Uterus (tissue), 4 donors: ENCODE measurements around the gene MMP8. TPM values are rescaled to one million over a fixed set of nuclear protein-coding genes. Genes with fewer than 3 reads are reported as not detected.

Source experiments
- DNase-seq, 2 donors: peaks; one replicate each; pipeline ENCODE4 v3.0.0-alpha.2; 2019 to 2020
- H3K27ac ChIP-seq, 2 donors: fragments of 200-600 bp; sonication (generic); 1 replicate in 1 of 2; 2 replicates in 1 of 2; pipeline ENCODE4 v1.5.1; 2016 to 2018
- H3K27me3 ChIP-seq, 2 donors: fragments of 200-600 bp; sonication (generic); one replicate each; pipeline ENCODE4 v1.5.1; 2018 to 2019; ENCODE audit warnings: control low read depth in 1 of 2
- H3K36me3 ChIP-seq, 2 donors: fragments of 200-600 bp; sonication (generic); one replicate each; pipeline ENCODE4 v1.5.1; 2019; ENCODE audit warnings: control low read depth in 1 of 2
- H3K4me1 ChIP-seq, 2 donors: fragments of 200-600 bp; sonication (generic); one replicate each; pipeline ENCODE4 v1.5.1; 2018 to 2019; ENCODE audit warnings: control low read depth in 1 of 2
- H3K4me3 ChIP-seq, 2 donors: fragments of 200-600 bp; sonication (generic); 1 replicate in 1 of 2; 2 replicates in 1 of 2; pipeline ENCODE4 v1.5.1; 2018 to 2019; ENCODE audit warnings: mild to moderate bottlenecking in 1 of 2
- H3K9me3 ChIP-seq, 2 donors: fragments of 200-600 bp; sonication (generic); one replicate each; pipeline ENCODE4 v1.5.1; 2019; ENCODE audit warnings: control low read depth in 1 of 2
- CTCF ChIP-seq, 4 experiments: fragments of 200-600 bp in 2 of 4; fragments of 450-650 bp in 2 of 4; sonication (generic) in 2 of 4; IDR thresholded peaks; one replicate each; pipeline ENCODE4 v1.5.1; 2016 to 2019; ENCODE audit warnings: antibody characterized with exemption in 4 of 4, mild to moderate bottlenecking in 2 of 4, moderate library complexity in 1 of 4
- POLR2A ChIP-seq, 2 donors: fragments of 450-650 bp; IDR thresholded peaks; one replicate each; pipeline ENCODE4 v1.6.1; 2016; ENCODE audit warnings: antibody characterized with exemption in 2 of 2, mild to moderate bottlenecking in 1 of 2, moderate library complexity in 1 of 2
- intact Hi-C: fragments of 100-400 bp; cut with DNase I; formaldehyde crosslinking; loops from one replicate; pipeline ENCODE4 v1.15.1; 2023; ENCODE audit warnings: low total_unique reads
- total RNA-seq, 4 donors: library from RNA; depleted of rRNA in 3 of 4; stranded (reverse); fragments of >200 nt in 3 of 4; gene quantifications; one replicate each; pipeline versions ENCODE4 v1.1.0 to v1.2.4, GENCODE V29; 2014 to 2023
- donor health status: DM: yes; HTN: yes; CAD: no.

The MMP8 gene
- 1 to 10 TPM in 1 of 4 donors, under 1 TPM in 1, not detected in 2; 0.76 to 1.5 TPM for total RNA-seq

GRCh38 chr11:102724904-102725500, at the start of gene MMP8:
MMP8 (minus strand) TSS chr11:102724954; CDS start chr11:102724855, 99 bp downstream.
- no peak for TF ChIP-seq CTCF (IDR thresholded peaks at IDR 0.05)
- no peak for TF ChIP-seq POLR2A (IDR thresholded peaks at IDR 0.05)
- Histone ChIP-seq H3K27ac (no peak within 1 kb of the TSS), H3K9me3 (no peaks in the 10 kb centered on the region), H3K36me3 (no peaks in the 10 kb centered on the region), H3K4me3 (no peak within 1 kb of the TSS), H3K4me1 (no peaks in the 10 kb centered on the region), H3K27me3 (no peaks in the 10 kb centered on the region)
- intact Hi-C loops: no loop called here
- DNase-seq: no peak

- no peaks in the 10 kb centered on the region for H3K27me3 ChIP-seq
- H3K27ac ChIP-seq: no peak overlapping the region
- no peaks in the 10 kb centered on the region for H3K36me3 ChIP-seq
- H3K4me1 ChIP-seq: no peaks in the 10 kb centered on the region
- intact Hi-C loops: no loop called here
- no peak for TF ChIP-seq POLR2A (IDR thresholded peaks at IDR 0.05)
- TF ChIP-seq CTCF (IDR thresholded peaks at IDR 0.05): no peak
- no peaks in the 10 kb centered on the region for H3K9me3 ChIP-seq
- no peak for DNase-seq
- H3K4me3 ChIP-seq: no peak overlapping the region
Observed at GRCh38 chr11:102773386-102773785, 48.6 kb upstream of the MMP8 start.

GRCh38 chr11:102771351-102771750, 46.6 kb upstream of the MMP8 start:
- intact Hi-C loops: no loop called here
- TF ChIP-seq CTCF (IDR thresholded peaks at IDR 0.05): no peak
- no peak for TF ChIP-seq POLR2A (IDR thresholded peaks at IDR 0.05)

GRCh38 chr11:102770191-102770590, 45.4 kb upstream of the MMP8 start:
- Histone ChIP-seq H3K4me1 (no peaks in the 10 kb centered on the region), H3K27me3 (no peaks in the 10 kb centered on the region), H3K27ac (no peak overlapping the region), H3K9me3 (no peaks in the 10 kb centered on the region), H3K4me3 (no peak overlapping the region), H3K36me3 (no peaks in the 10 kb centered on the region)
- intact Hi-C loops: no loop called here
- TF ChIP-seq CTCF (IDR thresholded peaks at IDR 0.05): no peak
- no peak for TF ChIP-seq POLR2A (IDR thresholded peaks at IDR 0.05)
- no peak for DNase-seq

More at GRCh38 chr11:102771351-102771750, 46.6 kb upstream of the MMP8 start:
- Histone ChIP-seq H3K36me3 (no peaks in the 10 kb centered on the region), H3K27ac (no peak overlapping the region), H3K4me3 (no peak overlapping the region), H3K27me3 (no peaks in the 10 kb centered on the region), H3K9me3 (no peaks in the 10 kb centered on the region), H3K4me1 (no peaks in the 10 kb centered on the region)
- DNase-seq: no peak

GRCh38 chr11:102767800-102768199, 43.0 kb upstream of the MMP8 start:
- no peak overlapping the region for H3K4me3 ChIP-seq
- H3K36me3 ChIP-seq: no peaks in the 10 kb centered on the region
- intact Hi-C loops: no loop called here
- no peaks in the 10 kb centered on the region for H3K4me1 ChIP-seq
- no peaks in the 10 kb centered on the region for H3K9me3 ChIP-seq
- DNase-seq: no peak
- no peak overlapping the region for H3K27ac ChIP-seq
- no peak for TF ChIP-seq POLR2A (IDR thresholded peaks at IDR 0.05)
- no peak for TF ChIP-seq CTCF (IDR thresholded peaks at IDR 0.05)
- no peaks in the 10 kb centered on the region for H3K27me3 ChIP-seq
